K562 (cell line): ENCODE data around the gene ZNF594. TPM values are rescaled to one million over a fixed set of nuclear protein-coding genes. Genes with fewer than 3 reads are reported as not detected.
A peak's percentile ranks its signal among the peaks of the same experiment; 100 is the strongest.

Source experiments
- ATAC-seq: fragments of 200-7000 bp; cut with Tn5 transposase; 3 replicates; pipeline ENCODE4 v1.9.1; 2020; ENCODE audit warnings: moderate library complexity
- BruUV-seq: library from RNA; stranded (reverse); fragments of 400-500 nt; replicated peaks from 2 replicates; lab custom pipeline; 2021; lab: Mats Ljungman, UMichigan
- CTCF ChIA-PET: fragments of 300-600 bp; formaldehyde crosslinking; extraction: SDS; loops from one replicate; lab custom pipeline; 2021; ENCODE audit warnings: low intra/inter-chr PET ratio; lab: Yijun Ruan, JAX
- POLR2A ChIA-PET: fragments of 300-600, 350-650 bp; sonication (Branson Sonifier 250); formaldehyde crosslinking; extraction: SDS; loops from one replicate; lab custom pipeline; 2021; ENCODE audit warnings: antibody characterized with exemption, inconsistent platforms; lab: Yijun Ruan, JAX
- DNase-seq, 4 experiments: peaks; one replicate each; pipeline versions ENCODE4 v3.0.0 to v3.0.0-alpha.2; 2011 to 2018; ENCODE audit warnings: low spot score in 3 of 4, mixed read lengths in 3 of 4; ENCODE audit errors: extremely low read depth in 1 of 4
- FAIRE-seq: peaks from 2 replicates; lab custom pipeline; 2011; peaks lifted over from hg19 to GRCh38; lab: Jason Lieb, UNC
- H2AFZ ChIP-seq: 2 replicates; pipeline ENCODE4 v1.6.0; 2011; ENCODE audit warnings: low read depth, low read length, control low read depth, inconsistent platforms
- H3K27ac ChIP-seq: fragments of 200-600 bp; 3 replicates; pipeline ENCODE4 v1.8.0; 2011; ENCODE audit warnings: low read depth, mild to moderate bottlenecking, control low read depth, inconsistent platforms, low read length, moderate library complexity, mixed read lengths; ENCODE audit errors: extremely low read depth
- H3K27me3 ChIP-seq, 2 experiments: fragments of 300-600 bp in 1 of 2; 2 replicates in 1 of 2; 3 replicates in 1 of 2; pipeline versions ENCODE4 v1.6.0 to v1.8.0; 2011; ENCODE audit warnings: inconsistent platforms in 2 of 2, low read length in 2 of 2, mild to moderate bottlenecking in 1 of 2, mixed read lengths in 1 of 2, moderate library complexity in 1 of 2; ENCODE audit not compliant: control insufficient read depth in 2 of 2, insufficient read depth in 2 of 2
- H3K36me3 ChIP-seq: fragments of 300-600 bp; 3 replicates; pipeline ENCODE4 v1.8.0; 2011; ENCODE audit warnings: mild to moderate bottlenecking, low read length, inconsistent platforms; ENCODE audit not compliant: control insufficient read depth, insufficient read depth
- H3K4me1 ChIP-seq, 2 experiments: fragments of 200-600 bp in 1 of 2; replicated peaks in 1 of 2; 2 replicates in 1 of 2; 3 replicates in 1 of 2; pipeline versions ENCODE4 v1.5.1 to v1.8.0; 2011; ENCODE audit warnings: inconsistent platforms in 2 of 2, low read length in 2 of 2, mild to moderate bottlenecking in 1 of 2, mixed read lengths in 1 of 2, moderate library complexity in 1 of 2; ENCODE audit not compliant: control insufficient read depth in 2 of 2, insufficient read depth in 2 of 2
- H3K4me2 ChIP-seq: 2 replicates; pipeline ENCODE4 v1.6.1; 2011; ENCODE audit warnings: low read length, control low read depth, inconsistent platforms, mixed read lengths; ENCODE audit not compliant: insufficient read depth
- H3K4me3 ChIP-seq: fragments of 200-600 bp; sonication (generic), shearing (Covaris generic); 2 replicates; pipeline ENCODE4 v1.5.1; 2016; ENCODE audit warnings: control low read depth, inconsistent platforms
- H3K79me2 ChIP-seq: fragments of 200-600 bp; 3 replicates; pipeline ENCODE4 v1.8.0; 2011; ENCODE audit warnings: low read length, inconsistent platforms; ENCODE audit not compliant: control insufficient read depth, insufficient read depth
- H3K9ac ChIP-seq, 2 experiments: 2 replicates each; pipeline versions ENCODE4 v1.6.0 to v1.6.1; 2011; ENCODE audit warnings: low read depth in 2 of 2, low read length in 2 of 2, control low read depth in 1 of 2, inconsistent platforms in 1 of 2, mild to moderate bottlenecking in 1 of 2, mixed read lengths in 1 of 2; ENCODE audit not compliant: insufficient read depth in 1 of 2
- H3K9me1 ChIP-seq: one replicate; pipeline ENCODE4 v1.6.0; 2011; ENCODE audit warnings: inconsistent platforms, mild to moderate bottlenecking, low read length, moderate library complexity; ENCODE audit not compliant: control insufficient read depth, insufficient read depth
- H3K9me3 ChIP-seq: replicated peaks from 2 replicates; pipeline ENCODE4 v1.5.1; 2011; ENCODE audit warnings: low read depth, low read length, inconsistent platforms; ENCODE audit not compliant: control insufficient read depth, insufficient read depth
- H4K20me1 ChIP-seq: replicated peaks from 2 replicates; pipeline ENCODE4 v1.6.1; 2011; ENCODE audit warnings: low read length, inconsistent platforms, mixed read lengths; ENCODE audit not compliant: control insufficient read depth, insufficient read depth
- BRD9 ChIP-seq: fragments of 450-650 bp; IDR thresholded peaks from 2 replicates; pipeline ENCODE4 v1.6.1; 2018; ENCODE audit warnings: low read depth; ENCODE audit not compliant: partially characterized antibody
- EZH2 ChIP-seq: IDR thresholded peaks from 2 replicates; pipeline ENCODE4 v1.6.1; 2012; ENCODE audit warnings: low read depth, mild to moderate bottlenecking, inconsistent platforms, low read length, borderline replicate concordance
- KDM1A ChIP-seq, 2 experiments: fragments of 450-650 bp; IDR thresholded peaks; 2 replicates each; pipeline ENCODE4 v1.6.1; 2016; ENCODE audit warnings: mild to moderate bottlenecking in 2 of 2
- KLF16 ChIP-seq: IDR thresholded peaks from 2 replicates; pipeline ENCODE4 v1.6.1; 2016; ENCODE audit warnings: antibody characterized with exemption
- NFIX ChIP-seq: fragments of 250-450 bp; sonication (Bioruptor Pico); IDR thresholded peaks from 2 replicates; pipeline ENCODE4 v1.4.0; 2020; ENCODE audit warnings: low read depth, mild to moderate bottlenecking, moderate library complexity
- NR2C2 ChIP-seq, 2 experiments: fragments of 200-800 bp in 1 of 2; sonication (Bioruptor generic) in 1 of 2; sonication (generic) in 1 of 2; formaldehyde crosslinking in 1 of 2; IDR thresholded peaks; 2 replicates each; pipeline versions ENCODE4 v1.6.1 to v1.8.0; 2016 to 2022; ENCODE audit warnings: mild to moderate bottlenecking in 1 of 2, missing compliant biosample characterization in 1 of 2, missing genetic modification characterization in 1 of 2, missing genetic modification reagents in 1 of 2
- PURB ChIP-seq: sonication (generic); formaldehyde crosslinking; IDR thresholded peaks from 2 replicates; pipeline ENCODE4 v1.9.0; 2021; ENCODE audit warnings: low read depth, mild to moderate bottlenecking, missing genetic modification reagents
- RAD21 ChIP-seq, 2 experiments: fragments of 250-450 bp in 1 of 2; fragments of 450-650 bp in 1 of 2; sonication (Bioruptor Pico) in 1 of 2; formaldehyde crosslinking in 1 of 2; IDR thresholded peaks in 1 of 2; conservative IDR thresholded peaks in 1 of 2; 2 replicates each; pipeline versions ENCODE4 v1.4.0 to v1.8.0; 2020 to 2022; ENCODE audit warnings: mild to moderate bottlenecking in 2 of 2, moderate library complexity in 1 of 2
- SMAD1 ChIP-seq: fragments of 150-350 bp; IDR thresholded peaks from 2 replicates; pipeline ENCODE4 v1.6.1; 2014; ENCODE audit warnings: low read length, low read depth; ENCODE audit not compliant: partially characterized antibody
- SMC3 ChIP-seq: conservative IDR thresholded peaks from 2 replicates; pipeline ENCODE4 v1.6.1; 2011; ENCODE audit warnings: low read depth, low read length, improper control_type of control experiment; ENCODE audit not compliant: insufficient read depth
- TAF15 ChIP-seq: fragments of 200-400 bp; formaldehyde crosslinking; IDR thresholded peaks from 2 replicates; pipeline ENCODE4 v1.6.1; 2017; ENCODE audit warnings: mild to moderate bottlenecking, low read depth, low read length, moderate library complexity
- WGBS: fragments of 100-300 bp; shearing (Covaris generic); methylation state at CpG from one replicate; pipeline ENCODE4 v1.1.6; 2016; ENCODE audit warnings: low coverage, mixed read lengths; ENCODE audit not compliant: insufficient coverage; ENCODE audit errors: missing lambda C conversion rate; 5-methylcytosine and 5-hydroxymethylcytosine counted together
- in situ Hi-C: fragments of 300-500 bp; cut with MboI; formaldehyde crosslinking; loops from 4 replicates; pipeline ENCODE4 v1.15.0; 2018; ENCODE audit warnings: inconsistent platforms, mixed read lengths
- intact Hi-C: fragments of 100-400 bp; cut with micrococcal nuclease; formaldehyde crosslinking; loops from 2 replicates; pipeline ENCODE4 v1.14.2; 2022
- polyA plus RNA-seq, 8 experiments: library from polyadenylated mRNA; depleted of rRNA in 4 of 8; stranded (reverse) in 5 of 8; unstranded in 3 of 8; fragments of >200 nt; fragmentation: Nextera tagmentation in 2 of 8; fragmentation: Illumina TruSeq in 1 of 8; extraction: Ambion mirVana in 2 of 8; extraction: Trizol in 1 of 8; gene quantifications; 2 replicates each; pipeline versions ENCODE4 v1.2.1 to v1.2.3, GENCODE V29; 2011 to 2014; ENCODE audit warnings: inconsistent platforms in 1 of 8, missing spikeins in 1 of 8
- total RNA-seq, 7 experiments: library from RNA; depleted of rRNA in 6 of 7; stranded (reverse); fragments of >200 nt in 6 of 7; fragmentation: Illumina TruSeq in 2 of 7; extraction: Trizol in 2 of 7; gene quantifications; 2 replicates each; pipeline versions ENCODE4 v1.2.1 to v1.2.3, GENCODE V29; 2011 to 2021; ENCODE audit warnings: low replicate concordance in 1 of 7

Gene ZNF594
- total and polyA plus RNA-seq, 9 of the 15 experiments (the other 6 are each of a cell fraction or from before 2014, with no cell fraction given), result 0.24 to 4.7 (median 2.6) TPM

DNA sequence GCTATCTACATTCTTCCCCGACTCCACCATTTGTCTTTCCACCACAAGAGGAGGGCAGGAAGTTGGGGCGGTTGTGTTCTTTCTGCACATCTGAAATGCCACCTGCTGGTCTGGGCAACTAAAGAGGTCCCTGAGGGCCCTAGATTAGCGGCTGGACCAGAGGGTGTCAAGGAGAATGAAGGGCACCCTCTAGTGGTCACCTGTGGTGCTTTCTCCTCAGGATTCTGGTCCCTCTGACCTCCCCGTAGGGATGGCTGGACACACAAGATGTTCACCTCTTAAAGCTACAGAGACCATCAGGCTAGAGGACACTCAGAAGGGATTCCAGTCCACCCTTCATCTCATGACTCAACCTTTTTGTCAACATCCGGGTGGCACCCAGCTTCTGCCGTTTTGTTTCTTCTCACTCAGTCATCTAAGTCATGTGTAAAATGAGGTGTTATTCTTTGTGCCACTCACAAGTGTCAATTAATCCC lies 45.9 kb upstream of the ZNF594 start (continued):
- TF ChIP-seq NR2C2 (CRISPR knock-in tag; IDR thresholded peaks at IDR 0.05) (0 out of 2 replicates have a peak, but pooled peaks have one; percentile 32), NR2C2 (tag; IDR thresholded peaks at IDR 0.05) (no peak), RAD21 (CRISPR knock-in tag; conservative IDR thresholded peaks at IDR 0.05 in 1 of 2, IDR thresholded peaks at IDR 0.05 in 1 of 2) (peak; percentile 57 to 72), KLF16 (0 out of 2 replicates have a peak, but pooled peaks have one; percentile 26), SMC3 (0 out of 2 replicates have a peak, but pooled peaks have one; percentile 19)

DNA sequence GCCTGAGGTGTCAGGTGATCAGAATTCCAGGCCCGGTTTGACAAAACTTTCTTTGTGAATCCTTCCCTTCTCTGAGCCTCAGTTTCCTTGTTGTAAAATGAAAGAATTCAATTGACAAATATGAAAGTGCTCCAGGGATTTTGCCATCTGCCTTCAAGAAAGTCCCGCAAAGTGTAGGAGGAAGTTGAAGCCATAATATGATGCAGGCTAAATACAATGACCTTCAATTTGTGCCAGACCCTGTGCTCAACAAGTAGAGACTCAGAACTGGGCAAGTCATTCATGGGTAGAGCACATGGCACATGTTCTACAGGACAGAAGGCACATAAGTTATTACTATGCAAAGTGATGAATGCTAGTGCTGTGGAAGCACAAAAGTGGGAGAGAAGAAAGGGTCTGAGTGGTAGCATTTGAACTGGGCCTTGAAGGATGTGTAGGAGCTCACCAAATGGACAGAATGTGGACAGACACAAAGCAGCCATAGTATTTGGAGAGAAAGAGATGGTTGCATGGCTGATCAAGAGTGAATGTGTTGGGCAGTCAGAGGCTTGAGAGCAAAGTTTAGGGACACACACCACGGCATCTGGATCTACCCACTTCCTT lies 45.4 kb upstream of the ZNF594 start:
- TF ChIP-seq BRD9 (no peak), TAF15 (no peak), PURB (CRISPR knock-in tag) (no peak), SMAD1 (no peak), NFIX (no peak), EZH2 (no peak), KDM1A (IDR thresholded peaks at IDR 0.05) (no peak)
- H3K36me3 ChIP-seq, result no peaks in the 10 kb centered on the region
- 13% methylated on average over 3 of the region's 3 CpGs for WGBS
- H3K9ac ChIP-seq, result no peak overlapping the region
- FAIRE-seq (no peak), DNase-seq (no peak), ATAC-seq (no peak)
- no peaks in the 10 kb centered on the region for H3K9me3 ChIP-seq
- intact Hi-C loops (loop anchor here (1.0 kb wide), 1 partner anchor 40 kb away; no protein-coding TSS in a partner anchor), in situ Hi-C loops (loop anchor here (25.0 kb wide), 1 partner anchor 1200 kb away; the partner anchor contains the start of genes AIPL1 and PIMREG)
- POLR2A ChIA-PET, result no interaction called here
- H2AFZ ChIP-seq, result no peak overlapping the region
- no peaks in the 10 kb centered on the region for H3K79me2 ChIP-seq
- no peak overlapping the region for H3K27ac ChIP-seq
- no peak overlapping the region for H3K4me3 ChIP-seq
- no peaks in the 10 kb centered on the region; a peak in 1 of 5 replicates for H3K4me1 ChIP-seq
- H4K20me1 ChIP-seq, result no peaks in the 10 kb centered on the region
- no peaks in the 10 kb centered on the region for H3K9me1 ChIP-seq
- BruUV-seq, result no TSS peak
- CTCF ChIA-PET, result interaction anchor here (2.0 kb wide), 1 partner anchor 40 kb away, joined by 9 read pairs; no protein-coding TSS in a partner anchor
- no peak overlapping the region for H3K4me2 ChIP-seq
- peaks cover 0 to 14% of the 10 kb centered on the region in 2 experiments; a peak in 2 of 5 replicates for H3K27me3 ChIP-seq
